NB4 (cell line): Measurements from ENCODE around the gene OAF.

Experiments used
- DNase-seq: peaks from one replicate; pipeline ENCODE4 v3.0.0; 2010; ENCODE audit warnings: low read depth
- H3K4me3 ChIP-seq: one replicate; pipeline ENCODE4 v1.5.1; 2011; ENCODE audit warnings: mild to moderate bottlenecking, low read depth, low read length, moderate library complexity
- MYC ChIP-seq: IDR thresholded peaks from 2 replicates; pipeline ENCODE4 v1.6.1; 2011; ENCODE audit warnings: low read depth, low read length
- POLR2A ChIP-seq: IDR thresholded peaks from 2 replicates; pipeline ENCODE4 v1.6.1; 2011; ENCODE audit warnings: mild to moderate bottlenecking; ENCODE audit not compliant: insufficient read length; ENCODE audit errors: extremely low read depth
- TF ChIP-seq, protein P1 (sequence below): IDR thresholded peaks from one replicate; pipeline ENCODE4 v1.5.1; 2012; ENCODE audit warnings: low read depth, low read length
- TF ChIP-seq, protein P2 (sequence below): IDR thresholded peaks from 2 replicates; pipeline ENCODE4 v1.6.1; 2011; ENCODE audit warnings: low read depth, low read length

OAF gene

DNA sequence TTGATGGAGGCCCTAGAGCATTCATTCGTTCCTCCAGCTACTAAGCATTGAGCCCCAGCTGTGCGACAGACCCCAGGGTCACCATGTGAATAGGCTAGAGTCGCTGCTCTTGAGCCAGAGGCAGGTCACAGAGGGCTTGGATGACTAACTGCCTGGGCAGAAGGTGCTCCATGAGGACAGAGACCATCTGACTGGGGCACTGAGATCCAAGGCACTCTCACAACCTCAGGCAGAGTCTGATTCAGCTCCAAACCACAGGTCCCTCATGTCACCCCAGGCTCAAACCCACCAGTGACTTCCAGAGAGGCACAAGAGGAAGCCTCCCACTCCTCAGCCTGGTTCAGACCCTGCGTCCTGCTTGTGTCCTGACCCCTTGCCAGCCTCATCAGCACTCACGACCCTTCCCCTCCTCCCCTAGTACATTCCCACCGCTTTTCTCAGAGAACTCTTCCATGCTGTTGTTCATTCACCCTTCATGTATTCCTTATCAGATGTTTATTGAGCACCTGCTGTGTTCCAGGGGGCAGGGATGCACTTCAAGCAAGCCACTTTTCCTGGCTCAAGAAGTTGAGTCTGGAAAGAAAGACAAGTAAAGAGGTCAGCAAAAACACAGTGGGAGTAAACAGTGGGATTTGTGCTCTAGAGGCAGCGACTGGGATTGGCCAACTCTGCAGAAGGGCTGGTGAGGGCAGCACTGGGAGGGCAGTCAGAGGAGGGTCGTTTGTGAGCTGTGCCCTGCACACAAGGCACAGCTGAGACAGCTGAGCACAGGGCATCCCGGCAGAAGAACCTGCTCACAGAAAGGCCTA, 9.3 kb downstream of the OAF start:
- peak; percentile 53 for DNase-seq
- H3K4me3 ChIP-seq: no peak overlapping the region
- TF ChIP-seq POLR2A: no peak
- TF ChIP-seq, protein P1, sequence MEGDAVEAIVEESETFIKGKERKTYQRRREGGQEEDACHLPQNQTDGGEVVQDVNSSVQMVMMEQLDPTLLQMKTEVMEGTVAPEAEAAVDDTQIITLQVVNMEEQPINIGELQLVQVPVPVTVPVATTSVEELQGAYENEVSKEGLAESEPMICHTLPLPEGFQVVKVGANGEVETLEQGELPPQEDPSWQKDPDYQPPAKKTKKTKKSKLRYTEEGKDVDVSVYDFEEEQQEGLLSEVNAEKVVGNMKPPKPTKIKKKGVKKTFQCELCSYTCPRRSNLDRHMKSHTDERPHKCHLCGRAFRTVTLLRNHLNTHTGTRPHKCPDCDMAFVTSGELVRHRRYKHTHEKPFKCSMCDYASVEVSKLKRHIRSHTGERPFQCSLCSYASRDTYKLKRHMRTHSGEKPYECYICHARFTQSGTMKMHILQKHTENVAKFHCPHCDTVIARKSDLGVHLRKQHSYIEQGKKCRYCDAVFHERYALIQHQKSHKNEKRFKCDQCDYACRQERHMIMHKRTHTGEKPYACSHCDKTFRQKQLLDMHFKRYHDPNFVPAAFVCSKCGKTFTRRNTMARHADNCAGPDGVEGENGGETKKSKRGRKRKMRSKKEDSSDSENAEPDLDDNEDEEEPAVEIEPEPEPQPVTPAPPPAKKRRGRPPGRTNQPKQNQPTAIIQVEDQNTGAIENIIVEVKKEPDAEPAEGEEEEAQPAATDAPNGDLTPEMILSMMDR: no peak
- TF ChIP-seq, protein P2, sequence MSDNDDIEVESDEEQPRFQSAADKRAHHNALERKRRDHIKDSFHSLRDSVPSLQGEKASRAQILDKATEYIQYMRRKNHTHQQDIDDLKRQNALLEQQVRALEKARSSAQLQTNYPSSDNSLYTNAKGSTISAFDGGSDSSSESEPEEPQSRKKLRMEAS: no peak
- no peak for TF ChIP-seq MYC

DNA sequence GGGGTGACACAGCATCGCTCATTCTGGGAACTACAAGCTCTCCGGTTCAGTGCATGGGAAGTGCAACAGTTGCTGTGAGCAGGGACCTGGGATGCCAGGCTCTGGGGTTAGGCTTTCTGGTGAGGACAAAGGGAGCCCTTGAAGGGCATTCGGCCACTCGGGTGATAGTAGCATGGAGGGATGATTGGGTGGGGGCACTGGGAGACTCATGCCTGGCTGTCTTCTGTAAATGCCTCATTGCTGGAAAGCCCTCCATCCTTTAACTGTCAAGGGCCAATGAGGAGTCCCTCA, 9.9 kb downstream of the OAF start:
- TF ChIP-seq, protein P1: no peak
- TF ChIP-seq, protein P2: no peak
- TF ChIP-seq MYC (no peak), POLR2A (no peak)
- no peak overlapping the region for H3K4me3 ChIP-seq

DNA sequence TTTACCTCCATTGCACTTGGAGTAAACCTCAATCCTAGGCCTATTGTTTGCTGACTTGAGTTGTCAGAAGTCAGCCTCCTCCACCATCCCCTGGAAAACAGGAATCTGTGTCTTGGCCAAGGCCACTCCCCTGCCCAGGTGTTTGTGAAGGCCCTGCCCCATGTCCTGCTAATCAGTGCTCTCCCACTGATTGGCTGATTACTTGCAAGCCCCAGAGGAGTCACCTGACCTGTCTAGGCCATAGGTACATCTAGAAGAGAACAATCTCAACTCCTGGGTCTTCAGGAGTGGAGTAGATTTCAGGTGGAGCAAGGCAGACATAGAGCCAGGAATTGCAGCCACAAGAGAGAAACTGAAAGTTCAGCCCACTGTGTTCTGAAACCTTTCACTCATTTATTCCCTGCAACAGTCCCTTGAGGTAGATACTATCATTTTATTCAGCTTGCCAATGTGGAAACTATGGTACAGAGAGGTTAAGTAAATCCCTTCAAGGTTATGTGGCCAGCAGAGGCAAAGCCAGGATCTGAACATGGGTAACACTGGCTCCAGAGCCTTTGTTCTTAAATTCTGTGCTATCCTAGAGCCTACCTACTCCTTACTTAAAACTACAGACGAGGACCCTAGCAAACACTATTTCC, 10.4 kb downstream of the OAF start:
- no peak overlapping the region for H3K4me3 ChIP-seq
- DNase-seq: no peak
- no peak for TF ChIP-seq POLR2A
- TF ChIP-seq MYC: no peak
- TF ChIP-seq, protein P2: no peak
- TF ChIP-seq, protein P1: no peak

More for the DNA sequence above, 9.9 kb downstream of the OAF start:
- DNase-seq: no peak

DNA sequence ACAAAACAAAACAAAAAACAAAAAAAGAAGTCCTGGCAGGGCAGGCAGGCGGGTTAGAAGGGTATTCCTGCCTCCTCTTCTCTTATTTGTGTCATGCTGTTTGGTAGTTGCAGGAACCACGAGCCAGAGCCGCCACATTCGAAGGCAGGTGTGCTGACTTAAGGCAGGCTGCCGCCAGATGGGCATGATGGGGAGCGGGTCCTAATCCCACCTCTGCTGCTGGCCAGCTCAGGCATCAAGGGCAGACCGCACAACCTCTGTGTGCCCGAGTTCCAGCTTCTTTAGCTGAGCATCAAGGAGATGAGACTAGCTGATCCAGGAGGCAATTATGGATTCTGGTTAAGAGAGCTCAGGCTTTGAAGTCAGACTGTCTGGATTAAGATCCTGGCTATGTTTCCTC, 12.1 kb downstream of the OAF start:
- TF ChIP-seq, protein P1: no peak
- TF ChIP-seq MYC (no peak), POLR2A (no peak)
- DNase-seq: no peak
- H3K4me3 ChIP-seq: no peak overlapping the region

DNA sequence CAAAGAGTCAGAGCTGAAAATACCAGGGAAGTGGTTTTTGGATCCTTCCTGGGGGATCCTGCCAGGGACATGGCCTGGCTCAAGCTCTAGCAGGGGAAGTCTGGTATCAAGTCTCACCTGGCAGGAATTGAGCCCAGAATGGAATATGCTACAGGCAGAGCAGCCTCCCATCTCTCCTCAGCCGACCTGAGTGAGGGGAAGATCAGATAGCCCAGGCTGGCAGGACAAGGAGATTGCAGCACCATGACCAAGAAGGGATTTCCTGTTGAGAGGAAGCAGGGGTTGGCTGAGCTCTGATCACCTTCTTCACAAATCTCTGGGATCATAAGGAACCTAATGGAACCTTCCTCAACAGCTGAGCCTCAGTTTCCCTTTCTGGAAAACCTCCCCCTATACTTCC, 13.0 kb downstream of the OAF start:
- no peak overlapping the region for H3K4me3 ChIP-seq
- peak; percentile 61 for DNase-seq
- no peak for TF ChIP-seq POLR2A
- TF ChIP-seq MYC: no peak
- TF ChIP-seq, protein P1: no peak
- TF ChIP-seq, protein P2: no peak
